ENCODE measurements around the gene RBPJ. TPM values are rescaled to one million over a fixed set of nuclear protein-coding genes. Genes with fewer than 3 reads are reported as not detected.

The RBPJ gene
- total RNA-seq, 1 donor from 2014 or later: 111 TPM

Other genes with a start within 250 kb of the RBPJ start
- 14.9 TPM for gene CCKAR, start 169.5 kb downstream of the RBPJ start, total RNA-seq

Measured in tongue (tissue), 1 donor.